ENCODE data around the gene SMCO2. TPM values are rescaled to one million over a fixed set of nuclear protein-coding genes. Genes with fewer than 3 reads are reported as not detected.

SMCO2 gene
- 0.18 TPM for total RNA-seq

DNA sequence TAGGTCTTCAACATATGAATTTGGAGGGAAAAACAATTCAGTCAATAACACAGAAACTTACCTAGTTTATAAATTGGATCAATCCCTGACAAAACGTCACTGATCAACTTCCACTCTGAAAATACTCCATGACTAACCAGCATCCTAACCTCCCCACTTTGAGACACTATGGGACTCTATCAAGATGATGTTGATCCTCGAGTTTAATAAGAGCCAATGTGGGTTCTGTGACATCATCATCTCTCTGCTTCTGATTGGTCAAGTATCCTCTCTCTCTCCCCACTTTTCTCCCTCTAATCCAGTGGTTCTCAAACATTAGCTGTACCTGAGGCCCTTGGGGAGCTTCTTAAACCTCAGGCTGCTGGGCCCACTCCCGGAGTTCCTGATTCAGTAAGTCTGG, at the start of gene SMCO2:
SMCO2 (plus strand) TSS at position 301 of the 400 bp plus-strand sequence. CDS start 23,896 bp downstream, outside the sequence.

DNA sequence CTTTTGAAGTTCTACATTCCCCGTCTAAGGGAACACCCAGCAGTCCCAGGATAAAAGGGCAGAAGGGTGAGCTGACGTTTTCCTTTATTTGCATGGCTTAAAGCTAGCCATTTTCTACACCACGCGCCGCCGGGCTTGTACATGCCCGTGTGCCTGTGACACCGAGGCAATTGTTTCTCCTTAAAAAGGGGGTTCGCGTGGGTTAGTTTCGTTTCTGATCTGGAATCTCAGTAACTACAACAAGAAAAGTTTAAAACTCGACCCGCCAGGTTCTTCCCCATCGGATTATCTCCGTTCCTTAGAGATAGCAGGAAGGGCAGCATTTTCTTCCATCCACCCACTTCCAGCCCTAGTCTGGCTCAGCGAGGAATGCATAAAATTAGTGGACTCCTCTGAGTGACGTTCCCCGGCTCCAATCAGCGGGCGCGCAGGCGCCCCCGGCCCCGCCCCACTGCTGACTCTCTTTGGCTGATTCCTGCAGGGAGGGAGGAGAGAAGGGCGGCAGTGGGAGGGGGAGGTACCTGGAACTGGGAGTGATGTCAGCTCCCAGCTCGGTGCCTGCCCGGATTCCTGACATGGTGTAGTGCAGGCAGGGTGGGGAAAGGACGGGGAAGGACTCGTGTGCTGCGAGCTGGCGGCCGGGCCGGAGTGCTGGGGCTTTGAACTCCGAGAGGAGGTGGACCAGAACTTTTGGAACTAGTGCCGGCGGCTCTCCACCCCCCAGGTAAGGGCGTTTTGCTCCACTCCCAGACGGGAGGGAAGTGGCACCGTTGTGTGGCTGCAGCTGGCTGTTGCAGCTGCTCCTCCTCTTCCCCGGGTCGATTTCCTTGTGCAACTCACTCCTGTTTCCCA, 77.3 kb downstream of the SMCO2 start, which contains the start of gene PPFIBP1:
PPFIBP1 (plus strand) TSS at position 565 of the 852 bp plus-strand sequence. CDS start 109,191 bp downstream, outside the sequence.

Other genes starting within 250 kb of the SMCO2 start
- 27.2 TPM for gene STK38L, start 202.4 kb upstream of the SMCO2 start, total RNA-seq
- 3.1 TPM for gene BMAL2, start 113.9 kb upstream of the SMCO2 start, total RNA-seq
- gene PPFIBP1, start 77.5 kb downstream of the SMCO2 start, total RNA-seq: 137 TPM
- 1.6 TPM for gene REP15, start 249.7 kb downstream of the SMCO2 start, total RNA-seq